GM06990 (cell line): ENCODE measurements around the gene GAREM2.

ENCODE experiments used
- DNase-seq: peaks from one replicate; pipeline ENCODE4 v3.0.0-alpha.2; 2011; ENCODE audit not compliant: insufficient read length; ENCODE audit errors: extremely low read depth
- H3K27me3 ChIP-seq: replicated peaks from 2 replicates; pipeline ENCODE4 v1.6.0; 2011; ENCODE audit warnings: low read length; ENCODE audit not compliant: control insufficient read depth, insufficient read depth
- H3K36me3 ChIP-seq: 2 replicates; pipeline ENCODE4 v1.5.1; 2011; ENCODE audit warnings: low read length; ENCODE audit not compliant: control insufficient read depth, insufficient read depth
- H3K4me3 ChIP-seq: replicated peaks from 2 replicates; pipeline ENCODE4 v1.5.1; 2011; ENCODE audit warnings: low read depth, mild to moderate bottlenecking, control low read depth, low read length
- TF ChIP-seq, protein P1 (sequence below): IDR thresholded peaks from 2 replicates; pipeline ENCODE4 v1.5.1; 2011; ENCODE audit warnings: low read length, control low read depth, mild to moderate bottlenecking, inconsistent platforms; ENCODE audit not compliant: insufficient read depth, poor library complexity, severe bottlenecking

GAREM2 gene

GRCh38 chr2:26182441-26182840 is 9.6 kb downstream of the GAREM2 start:
- TF ChIP-seq, protein P1, sequence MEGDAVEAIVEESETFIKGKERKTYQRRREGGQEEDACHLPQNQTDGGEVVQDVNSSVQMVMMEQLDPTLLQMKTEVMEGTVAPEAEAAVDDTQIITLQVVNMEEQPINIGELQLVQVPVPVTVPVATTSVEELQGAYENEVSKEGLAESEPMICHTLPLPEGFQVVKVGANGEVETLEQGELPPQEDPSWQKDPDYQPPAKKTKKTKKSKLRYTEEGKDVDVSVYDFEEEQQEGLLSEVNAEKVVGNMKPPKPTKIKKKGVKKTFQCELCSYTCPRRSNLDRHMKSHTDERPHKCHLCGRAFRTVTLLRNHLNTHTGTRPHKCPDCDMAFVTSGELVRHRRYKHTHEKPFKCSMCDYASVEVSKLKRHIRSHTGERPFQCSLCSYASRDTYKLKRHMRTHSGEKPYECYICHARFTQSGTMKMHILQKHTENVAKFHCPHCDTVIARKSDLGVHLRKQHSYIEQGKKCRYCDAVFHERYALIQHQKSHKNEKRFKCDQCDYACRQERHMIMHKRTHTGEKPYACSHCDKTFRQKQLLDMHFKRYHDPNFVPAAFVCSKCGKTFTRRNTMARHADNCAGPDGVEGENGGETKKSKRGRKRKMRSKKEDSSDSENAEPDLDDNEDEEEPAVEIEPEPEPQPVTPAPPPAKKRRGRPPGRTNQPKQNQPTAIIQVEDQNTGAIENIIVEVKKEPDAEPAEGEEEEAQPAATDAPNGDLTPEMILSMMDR = no peak
- DNase-seq = no peak
- no peaks in the 10 kb centered on the region for H3K36me3 ChIP-seq
- no peak overlapping the region for H3K4me3 ChIP-seq
- no peaks in the 10 kb centered on the region; the same call in none of the 2 replicates for H3K27me3 ChIP-seq

DNA sequence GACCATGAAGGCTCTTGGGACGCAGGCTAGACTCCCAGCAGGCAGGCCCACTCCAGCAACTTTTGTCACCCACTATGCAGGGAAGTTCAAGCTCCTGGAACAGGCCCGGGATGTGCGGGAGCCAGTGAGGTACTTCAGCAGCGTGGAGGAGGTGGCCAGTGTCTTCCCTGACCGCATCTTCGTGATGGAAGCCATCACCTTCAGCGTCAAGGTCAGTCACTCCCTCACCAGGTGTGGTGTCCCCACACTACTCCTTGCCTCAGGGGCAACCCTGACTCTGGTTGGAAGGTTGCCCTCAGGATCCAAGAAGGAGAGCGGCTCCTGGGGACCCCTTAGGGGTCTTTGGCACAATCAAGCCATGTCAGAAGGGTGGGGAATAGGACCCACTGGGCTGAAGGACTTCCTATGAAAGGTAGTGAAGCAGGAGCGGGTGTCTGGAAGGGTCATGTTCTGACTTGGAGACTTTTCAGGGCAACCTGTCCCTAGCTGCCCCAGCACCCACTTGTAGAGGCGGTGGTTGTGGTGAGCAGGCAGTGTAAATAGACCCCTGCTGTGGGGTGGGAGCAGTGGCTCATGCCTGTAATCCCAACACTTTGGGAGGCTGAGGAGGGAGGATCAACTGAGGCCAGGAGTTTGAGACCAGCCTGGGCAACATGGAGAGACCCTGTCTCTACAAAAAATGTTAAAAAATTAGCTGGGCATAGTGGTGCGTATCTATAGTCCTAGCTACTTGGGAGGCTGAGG is 10.2 kb downstream of the GAREM2 start:
- no peak for DNase-seq
- Histone ChIP-seq H3K36me3 (no peaks in the 10 kb centered on the region), H3K4me3 (no peak overlapping the region), H3K27me3 (no peaks in the 10 kb centered on the region; the same call in none of the 2 replicates)
- TF ChIP-seq, protein P1 = no peak

DNA sequence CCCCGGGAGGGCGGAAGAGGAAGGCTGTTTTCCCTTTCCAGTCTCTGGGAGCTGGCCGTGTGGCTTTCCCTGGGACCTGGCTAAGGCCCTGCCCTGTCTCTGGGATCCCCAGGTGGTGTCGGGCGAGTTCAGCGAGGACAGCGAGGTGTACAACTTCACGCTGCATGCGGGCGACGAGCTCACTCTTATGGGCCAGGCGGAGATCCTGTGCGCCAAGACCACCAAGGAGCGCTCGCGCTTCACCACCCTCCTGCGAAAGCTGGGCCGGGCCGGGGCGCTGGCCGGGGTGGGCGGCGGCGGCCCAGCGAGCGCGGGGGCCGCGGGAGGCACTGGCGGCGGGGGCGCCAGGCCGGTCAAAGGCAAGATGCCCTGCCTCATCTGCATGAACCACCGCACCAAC is 11.2 kb downstream of the GAREM2 start:
- Histone ChIP-seq H3K4me3 (no peak overlapping the region), H3K27me3 (no peaks in the 10 kb centered on the region; the same call in none of the 2 replicates), H3K36me3 (no peaks in the 10 kb centered on the region)
- TF ChIP-seq, protein P1 = no peak
- DNase-seq = no peak

GRCh38 chr2:26184555-26185303 is 11.8 kb downstream of the GAREM2 start:
- TF ChIP-seq, protein P1 = peak; percentile 23
- Histone ChIP-seq H3K36me3 (no peaks in the 10 kb centered on the region), H3K27me3 (no peaks in the 10 kb centered on the region; the same call in none of the 2 replicates), H3K4me3 (peak overlapping the region; percentile 45)
- peak; percentile 82 for DNase-seq

- Histone ChIP-seq H3K27me3 (no peaks in the 10 kb centered on the region; the same call in none of the 2 replicates), H3K36me3 (no peaks in the 10 kb centered on the region), H3K4me3 (peak overlapping the region; percentile 45)
- TF ChIP-seq, protein P1 = no peak
- no peak for DNase-seq
Measured at GRCh38 chr2:26185304-26185928, 12.5 kb downstream of the GAREM2 start.
